ENCODE data around the gene KRTAP10-1.

Gene KRTAP10-1

GRCh38 chr21:44527156-44527982 is 12.6 kb downstream of the KRTAP10-1 start:
- no peak for DNase-seq (ENCODE audit: low spot score)

- no peak for DNase-seq (ENCODE audit: low spot score)
Observed at GRCh38 chr21:44526096-44526997, 13.6 kb downstream of the KRTAP10-1 start.

- DNase-seq (ENCODE audit: low spot score), result no peak
Observed at GRCh38 chr21:44525391-44526095, 14.5 kb downstream of the KRTAP10-1 start.

- DNase-seq (ENCODE audit: low spot score), result no peak
Observed at GRCh38 chr21:44524414-44525371, 15.3 kb downstream of the KRTAP10-1 start.

- DNase-seq (ENCODE audit: low spot score), result peak; percentile 4
Observed at GRCh38 chr21:44523567-44524413, 16.2 kb downstream of the KRTAP10-1 start.

- no peak for DNase-seq (ENCODE audit: low spot score)
Observed at GRCh38 chr21:44522753-44523204, 17.2 kb downstream of the KRTAP10-1 start.

GRCh38 chr21:44521928-44522752 is 17.9 kb downstream of the KRTAP10-1 start:
- no peak for DNase-seq (ENCODE audit: low spot score)

GRCh38 chr21:44521301-44521927 is 18.6 kb downstream of the KRTAP10-1 start:
- no peak for DNase-seq (ENCODE audit: low spot score)

GRCh38 chr21:44520326-44521300 is 19.4 kb downstream of the KRTAP10-1 start:
- no peak for DNase-seq (ENCODE audit: low spot score)

GRCh38 chr21:44519346-44520325 is 20.4 kb downstream of the KRTAP10-1 start:
- DNase-seq (ENCODE audit: low spot score), result no peak

- DNase-seq (ENCODE audit: low spot score), result no peak
Observed at GRCh38 chr21:44518686-44519085, 21.3 kb downstream of the KRTAP10-1 start.

- DNase-seq (ENCODE audit: low spot score), result peak; percentile 9
Observed at GRCh38 chr21:44517175-44517899, 22.7 kb downstream of the KRTAP10-1 start.

GRCh38 chr21:44516828-44517174 is 23.2 kb downstream of the KRTAP10-1 start:
- no peak for DNase-seq (ENCODE audit: low spot score)

GRCh38 chr21:44516342-44516741 is 23.7 kb downstream of the KRTAP10-1 start:
- DNase-seq (ENCODE audit: low spot score), result no peak

- no peak for DNase-seq (ENCODE audit: low spot score)
Observed at GRCh38 chr21:44515359-44516165, 24.4 kb downstream of the KRTAP10-1 start.
